Neural cell (in vitro differentiated cells): Measurements from ENCODE around the gene CAPN5.

Experiments
- EP300 ChIP-seq: fragments of 450-650 bp; conservative IDR thresholded peaks from 2 replicates; pipeline ENCODE4 v1.6.1; 2014; ENCODE audit warnings: antibody characterized with exemption, mild to moderate bottlenecking, moderate library complexity; ENCODE audit not compliant: poor library complexity, severe bottlenecking
- EZH2 ChIP-seq: fragments of 200-600, 300-800 bp; shearing (Covaris generic), sonication (generic); IDR thresholded peaks from 2 replicates; pipeline ENCODE4 v1.6.1; 2014; ENCODE audit warnings: antibody characterized with exemption, low read length, borderline replicate concordance, mild to moderate bottlenecking; ENCODE audit not compliant: insufficient read depth, poor library complexity, severe bottlenecking
- MXI1 ChIP-seq: fragments of 450-650 bp; conservative IDR thresholded peaks from 2 replicates; pipeline ENCODE4 v1.6.1; 2014; ENCODE audit warnings: antibody characterized with exemption, mild to moderate bottlenecking; ENCODE audit not compliant: poor library complexity, severe bottlenecking
- POLR2AphosphoS5 ChIP-seq: IDR thresholded peaks from 2 replicates; pipeline ENCODE4 v1.6.1; 2012
- TF ChIP-seq, protein P1 (sequence below): fragments of 450-650 bp; IDR thresholded peaks from 2 replicates; pipeline ENCODE4 v1.5.1; 2014; ENCODE audit warnings: antibody characterized with exemption, mild to moderate bottlenecking, moderate library complexity; ENCODE audit not compliant: poor library complexity, severe bottlenecking
- TF ChIP-seq, protein P2 (sequence below): IDR thresholded peaks from 2 replicates; pipeline ENCODE4 v1.6.1; 2012; ENCODE audit warnings: borderline replicate concordance

GRCh38 chr11:77082838-77083565 lies 16.2 kb downstream of the CAPN5 start:
- TF ChIP-seq, protein P1, sequence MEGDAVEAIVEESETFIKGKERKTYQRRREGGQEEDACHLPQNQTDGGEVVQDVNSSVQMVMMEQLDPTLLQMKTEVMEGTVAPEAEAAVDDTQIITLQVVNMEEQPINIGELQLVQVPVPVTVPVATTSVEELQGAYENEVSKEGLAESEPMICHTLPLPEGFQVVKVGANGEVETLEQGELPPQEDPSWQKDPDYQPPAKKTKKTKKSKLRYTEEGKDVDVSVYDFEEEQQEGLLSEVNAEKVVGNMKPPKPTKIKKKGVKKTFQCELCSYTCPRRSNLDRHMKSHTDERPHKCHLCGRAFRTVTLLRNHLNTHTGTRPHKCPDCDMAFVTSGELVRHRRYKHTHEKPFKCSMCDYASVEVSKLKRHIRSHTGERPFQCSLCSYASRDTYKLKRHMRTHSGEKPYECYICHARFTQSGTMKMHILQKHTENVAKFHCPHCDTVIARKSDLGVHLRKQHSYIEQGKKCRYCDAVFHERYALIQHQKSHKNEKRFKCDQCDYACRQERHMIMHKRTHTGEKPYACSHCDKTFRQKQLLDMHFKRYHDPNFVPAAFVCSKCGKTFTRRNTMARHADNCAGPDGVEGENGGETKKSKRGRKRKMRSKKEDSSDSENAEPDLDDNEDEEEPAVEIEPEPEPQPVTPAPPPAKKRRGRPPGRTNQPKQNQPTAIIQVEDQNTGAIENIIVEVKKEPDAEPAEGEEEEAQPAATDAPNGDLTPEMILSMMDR: no peak
- TF ChIP-seq POLR2AphosphoS5: no peak
- no peak for TF ChIP-seq EZH2
- TF ChIP-seq EP300: no peak
- TF ChIP-seq, protein P2, sequence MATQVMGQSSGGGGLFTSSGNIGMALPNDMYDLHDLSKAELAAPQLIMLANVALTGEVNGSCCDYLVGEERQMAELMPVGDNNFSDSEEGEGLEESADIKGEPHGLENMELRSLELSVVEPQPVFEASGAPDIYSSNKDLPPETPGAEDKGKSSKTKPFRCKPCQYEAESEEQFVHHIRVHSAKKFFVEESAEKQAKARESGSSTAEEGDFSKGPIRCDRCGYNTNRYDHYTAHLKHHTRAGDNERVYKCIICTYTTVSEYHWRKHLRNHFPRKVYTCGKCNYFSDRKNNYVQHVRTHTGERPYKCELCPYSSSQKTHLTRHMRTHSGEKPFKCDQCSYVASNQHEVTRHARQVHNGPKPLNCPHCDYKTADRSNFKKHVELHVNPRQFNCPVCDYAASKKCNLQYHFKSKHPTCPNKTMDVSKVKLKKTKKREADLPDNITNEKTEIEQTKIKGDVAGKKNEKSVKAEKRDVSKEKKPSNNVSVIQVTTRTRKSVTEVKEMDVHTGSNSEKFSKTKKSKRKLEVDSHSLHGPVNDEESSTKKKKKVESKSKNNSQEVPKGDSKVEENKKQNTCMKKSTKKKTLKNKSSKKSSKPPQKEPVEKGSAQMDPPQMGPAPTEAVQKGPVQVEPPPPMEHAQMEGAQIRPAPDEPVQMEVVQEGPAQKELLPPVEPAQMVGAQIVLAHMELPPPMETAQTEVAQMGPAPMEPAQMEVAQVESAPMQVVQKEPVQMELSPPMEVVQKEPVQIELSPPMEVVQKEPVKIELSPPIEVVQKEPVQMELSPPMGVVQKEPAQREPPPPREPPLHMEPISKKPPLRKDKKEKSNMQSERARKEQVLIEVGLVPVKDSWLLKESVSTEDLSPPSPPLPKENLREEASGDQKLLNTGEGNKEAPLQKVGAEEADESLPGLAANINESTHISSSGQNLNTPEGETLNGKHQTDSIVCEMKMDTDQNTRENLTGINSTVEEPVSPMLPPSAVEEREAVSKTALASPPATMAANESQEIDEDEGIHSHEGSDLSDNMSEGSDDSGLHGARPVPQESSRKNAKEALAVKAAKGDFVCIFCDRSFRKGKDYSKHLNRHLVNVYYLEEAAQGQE: no peak
- TF ChIP-seq MXI1: no peak
